Measurements from ENCODE around the gene KRT3.

KRT3 gene

DNA sequence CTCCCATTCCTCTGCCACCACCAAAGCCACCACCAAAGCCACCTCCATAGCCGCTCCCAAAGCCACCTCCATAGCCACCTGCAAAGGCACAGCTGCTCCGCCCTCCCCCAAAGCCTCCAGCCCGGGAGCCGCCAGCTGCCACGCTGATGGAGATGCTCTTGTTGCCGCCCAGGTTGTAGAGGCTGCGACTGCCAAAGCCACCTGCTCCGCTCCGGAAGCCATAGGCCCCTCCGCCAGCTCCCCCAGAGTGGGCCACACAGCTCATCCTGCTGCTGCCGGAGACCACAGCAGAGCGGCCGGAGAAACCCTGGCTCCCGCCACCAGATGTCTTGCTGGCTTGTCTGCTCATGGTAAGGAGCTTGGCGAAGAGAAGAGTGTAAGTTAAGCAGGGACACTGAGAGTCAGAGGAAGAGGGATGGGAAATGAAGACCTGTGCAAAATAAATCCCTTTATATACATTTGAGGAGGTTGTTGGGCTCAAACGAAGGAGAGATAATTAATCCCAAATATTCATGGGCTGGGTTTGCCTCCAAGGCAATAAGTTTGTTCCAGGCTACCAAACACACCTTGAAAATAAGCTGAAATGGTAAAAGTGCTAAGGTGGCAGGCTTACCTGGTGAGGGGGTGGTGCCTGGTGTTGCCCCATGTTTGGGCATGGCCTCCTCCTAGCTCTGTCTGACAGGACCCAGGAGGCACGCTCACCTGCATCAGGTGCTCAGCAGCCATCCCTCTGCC is at the start of gene KRT3:
TSS of gene KRT3 (minus strand) at position 424 of the 735 bp plus-strand sequence. CDS start at position 349, 75 bp downstream.
- no peak for DNase-seq (ENCODE audit: low read depth, low spot score)

DNA sequence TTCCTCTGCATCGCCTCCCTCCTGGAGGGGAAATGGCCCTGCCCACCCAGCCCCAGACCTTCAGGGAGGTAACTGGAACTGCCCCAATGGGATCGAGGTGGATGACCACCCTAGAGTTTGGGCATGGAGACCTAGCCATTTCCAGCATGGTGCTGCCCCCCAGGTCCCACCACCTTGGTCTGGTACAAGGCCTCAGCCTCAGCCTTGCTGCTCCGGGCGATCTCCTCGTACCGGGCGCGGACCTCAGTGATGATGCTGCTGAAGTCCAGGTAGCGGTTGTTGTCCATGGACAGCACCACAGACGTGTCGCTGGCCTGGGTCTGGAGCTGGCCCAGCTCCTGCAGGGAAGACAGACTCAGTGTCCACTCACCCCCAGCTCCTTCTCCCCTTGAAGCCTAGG is 48.5 kb upstream of the KRT3 start:
- no peak for DNase-seq (ENCODE audit: low read depth, low spot score)

DNA sequence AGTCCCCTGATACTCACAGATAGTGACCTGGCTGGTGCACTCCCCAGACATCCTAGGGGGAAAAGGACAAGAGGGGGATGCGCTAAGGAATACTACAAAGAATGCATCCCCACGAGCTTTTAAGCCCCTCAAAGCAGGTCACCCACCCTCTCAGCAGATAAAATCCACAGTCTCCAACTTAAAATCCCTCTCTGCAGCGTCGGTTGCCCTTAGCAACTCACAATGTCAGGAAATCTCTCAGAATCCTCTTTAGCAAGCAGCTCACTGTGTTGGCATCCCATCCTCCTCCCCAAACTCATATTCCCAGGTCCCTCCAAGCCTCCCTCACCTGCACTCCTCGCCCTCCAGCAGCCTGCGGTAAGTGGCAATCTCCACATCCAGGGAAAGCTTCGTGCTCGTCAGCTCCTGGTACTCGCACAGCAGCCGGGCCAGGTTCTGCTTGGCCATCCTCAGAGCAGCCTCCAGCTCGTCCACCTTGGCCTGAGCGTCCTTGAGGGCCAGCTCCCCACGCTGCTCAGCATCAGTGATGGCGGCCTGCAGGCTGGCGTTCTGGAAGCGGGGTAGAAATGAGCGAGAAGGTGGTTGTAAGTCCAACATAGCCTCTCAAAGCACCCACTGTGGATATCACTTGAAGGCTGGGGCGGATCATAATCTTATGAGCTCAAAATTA is 43.7 kb upstream of the KRT3 start:
- no peak for DNase-seq (ENCODE audit: low read depth, low spot score)

DNA sequence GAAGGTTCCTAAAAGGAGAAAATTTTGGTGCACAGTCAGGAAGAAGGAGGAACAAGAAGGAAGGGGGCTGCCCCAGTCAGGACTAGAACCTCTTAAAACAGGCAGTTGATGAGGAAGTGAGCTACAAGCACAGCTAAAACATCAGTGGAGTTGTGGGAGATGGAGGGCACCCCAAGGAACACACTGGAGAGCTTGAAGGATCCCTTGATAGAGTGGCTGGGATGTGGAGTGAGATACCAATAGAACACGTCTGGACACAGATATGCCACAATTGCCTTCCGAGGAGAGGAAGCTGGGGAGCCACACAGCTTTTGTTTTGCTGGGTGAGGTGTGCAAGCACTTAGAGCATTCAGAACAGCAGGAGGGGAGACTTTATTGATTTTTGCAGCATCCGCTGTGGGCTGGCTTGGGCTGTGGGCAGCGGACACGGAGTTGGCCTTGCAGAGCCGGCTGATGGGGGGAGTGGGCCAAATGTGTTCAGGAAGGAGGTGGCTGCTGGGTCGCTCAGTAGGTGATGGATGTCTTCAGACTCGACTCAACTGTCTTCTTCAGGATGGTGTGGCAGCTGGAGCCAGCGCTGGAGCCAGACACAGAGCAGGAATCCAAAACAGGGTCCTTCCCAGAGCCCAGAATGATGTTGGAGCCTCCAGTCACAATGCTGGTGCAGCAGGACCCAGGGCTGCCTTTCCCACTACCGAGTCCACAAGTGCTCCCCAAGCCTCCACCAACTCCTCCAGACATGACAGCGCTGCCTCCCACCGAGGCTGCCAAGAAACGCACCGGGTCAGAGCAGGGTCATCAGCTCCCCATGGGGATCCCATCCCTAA is 42.9 kb upstream of the KRT3 start:
- DNase-seq (ENCODE audit: low read depth, low spot score) = no peak

DNA sequence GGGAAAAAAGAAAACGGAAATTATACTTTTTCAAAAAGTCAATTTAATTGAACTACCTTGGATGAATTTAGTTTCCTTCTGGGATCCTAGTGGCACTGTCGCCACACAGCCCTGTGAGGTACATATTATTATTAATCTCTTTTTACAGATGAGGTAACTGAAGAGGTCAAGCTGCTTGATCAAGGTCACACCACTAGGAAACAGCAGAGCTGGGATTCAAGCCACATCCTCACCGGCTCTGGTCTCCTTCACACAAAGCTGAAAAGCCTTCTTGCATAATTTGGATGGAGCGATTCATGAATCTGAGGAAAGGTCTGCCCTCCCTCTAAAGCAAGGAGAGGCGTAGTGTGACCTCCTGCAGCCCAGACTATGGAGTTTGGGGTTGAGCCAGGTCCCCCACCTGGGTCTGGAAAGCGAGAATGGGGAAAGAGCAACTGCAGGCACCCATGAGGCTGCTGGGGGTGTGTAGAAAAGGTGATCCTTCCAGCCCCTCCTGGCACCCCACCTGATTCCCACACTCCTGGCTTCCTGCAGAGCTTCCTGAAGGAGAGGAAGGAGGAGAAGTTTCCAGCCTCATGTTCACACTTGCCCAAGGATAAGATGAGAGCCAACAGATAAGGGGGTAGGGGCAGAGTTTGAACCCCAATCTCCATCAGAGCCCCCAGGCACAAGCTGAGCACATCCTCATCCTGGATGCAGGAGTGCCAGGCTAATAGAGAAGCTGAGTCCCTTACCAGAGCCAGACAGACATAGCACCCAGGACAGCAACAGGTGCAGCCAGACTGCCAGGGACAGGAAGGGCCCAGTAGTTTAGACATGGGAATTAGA is 42.1 kb upstream of the KRT3 start:
- no peak for DNase-seq (ENCODE audit: low read depth, low spot score)

DNA sequence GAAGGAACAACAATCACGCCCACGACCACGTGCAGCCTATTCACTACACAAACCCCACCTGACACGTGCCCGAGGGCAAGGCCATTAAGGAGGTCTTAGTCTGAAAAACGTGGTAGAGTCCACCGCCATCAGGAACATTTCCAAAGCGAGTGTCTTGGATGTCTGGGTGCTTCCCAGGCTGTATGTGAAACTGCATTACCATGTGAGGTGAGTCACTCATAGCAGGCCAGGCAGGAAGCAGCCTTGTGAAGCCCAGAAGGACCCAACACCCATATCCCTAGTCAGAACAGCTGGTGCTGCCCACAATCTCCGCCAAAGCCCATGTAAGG is 41.5 kb upstream of the KRT3 start:
- peak; percentile 12 for DNase-seq (ENCODE audit: low read depth, low spot score)

DNA sequence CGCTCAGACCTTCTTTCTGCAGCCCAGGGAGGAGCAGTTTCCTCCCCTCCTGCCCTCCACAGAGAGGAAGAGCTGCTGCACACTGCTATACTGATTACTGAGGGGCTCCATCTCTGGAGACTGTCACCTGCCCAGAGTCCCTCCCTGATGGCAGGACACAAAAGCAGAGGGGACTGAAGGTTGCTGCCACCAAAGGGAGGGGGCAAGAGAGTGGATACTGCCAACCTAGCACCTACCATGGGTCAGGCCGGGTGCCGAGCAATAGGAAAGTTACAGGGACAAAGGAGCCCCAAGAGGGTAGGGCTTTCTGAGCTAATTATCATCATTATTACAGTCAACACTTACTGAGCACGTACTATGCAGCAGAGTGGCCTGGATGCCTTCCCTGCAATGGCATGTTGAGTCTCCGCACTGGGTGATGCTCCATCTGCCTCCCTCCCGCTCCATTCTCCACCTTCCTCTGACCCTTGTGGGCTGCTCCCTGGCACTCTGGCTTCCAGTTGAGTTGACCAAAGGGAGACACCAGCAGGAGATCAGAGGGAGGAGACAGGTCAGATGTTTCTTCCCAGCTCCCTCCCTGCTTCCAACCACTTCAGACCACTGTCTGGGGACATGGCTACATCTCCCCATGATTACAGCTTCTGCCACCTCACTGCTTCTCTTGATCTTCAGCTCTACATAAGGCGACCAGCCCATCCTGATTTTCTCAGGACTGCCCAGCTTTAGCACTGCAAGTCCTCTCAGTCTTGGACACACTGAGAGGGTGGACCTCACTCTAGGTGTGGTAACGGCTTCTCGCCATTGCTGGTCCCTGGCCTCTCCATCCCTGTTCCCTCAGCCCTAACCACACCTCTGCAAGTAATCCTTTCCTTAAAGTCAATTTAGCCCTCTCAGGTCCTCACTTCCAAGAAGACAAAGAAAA is 40.8 kb upstream of the KRT3 start:
- no peak for DNase-seq (ENCODE audit: low read depth, low spot score)

DNA sequence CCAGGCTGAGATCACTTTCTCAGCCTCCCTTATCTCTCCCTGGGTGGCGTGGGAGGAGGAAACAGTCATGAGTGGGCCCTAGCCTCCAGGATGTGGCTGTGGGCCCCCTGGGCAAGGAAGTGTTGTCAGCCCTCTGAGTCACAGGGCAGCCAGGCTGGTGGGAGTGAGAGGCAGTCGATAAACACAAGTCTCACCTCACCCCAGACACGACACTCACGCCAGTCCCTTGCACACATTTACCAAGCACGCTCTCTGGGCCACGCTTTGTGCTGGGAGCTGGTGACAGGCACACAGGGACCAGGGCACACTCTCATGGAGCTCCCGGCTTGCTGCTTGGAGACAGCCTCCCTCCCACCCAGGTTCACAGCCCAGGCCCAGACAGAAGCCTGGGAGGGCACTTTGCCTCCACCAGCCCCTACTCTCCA is 40.1 kb upstream of the KRT3 start:
- DNase-seq (ENCODE audit: low read depth, low spot score) = no peak

DNA sequence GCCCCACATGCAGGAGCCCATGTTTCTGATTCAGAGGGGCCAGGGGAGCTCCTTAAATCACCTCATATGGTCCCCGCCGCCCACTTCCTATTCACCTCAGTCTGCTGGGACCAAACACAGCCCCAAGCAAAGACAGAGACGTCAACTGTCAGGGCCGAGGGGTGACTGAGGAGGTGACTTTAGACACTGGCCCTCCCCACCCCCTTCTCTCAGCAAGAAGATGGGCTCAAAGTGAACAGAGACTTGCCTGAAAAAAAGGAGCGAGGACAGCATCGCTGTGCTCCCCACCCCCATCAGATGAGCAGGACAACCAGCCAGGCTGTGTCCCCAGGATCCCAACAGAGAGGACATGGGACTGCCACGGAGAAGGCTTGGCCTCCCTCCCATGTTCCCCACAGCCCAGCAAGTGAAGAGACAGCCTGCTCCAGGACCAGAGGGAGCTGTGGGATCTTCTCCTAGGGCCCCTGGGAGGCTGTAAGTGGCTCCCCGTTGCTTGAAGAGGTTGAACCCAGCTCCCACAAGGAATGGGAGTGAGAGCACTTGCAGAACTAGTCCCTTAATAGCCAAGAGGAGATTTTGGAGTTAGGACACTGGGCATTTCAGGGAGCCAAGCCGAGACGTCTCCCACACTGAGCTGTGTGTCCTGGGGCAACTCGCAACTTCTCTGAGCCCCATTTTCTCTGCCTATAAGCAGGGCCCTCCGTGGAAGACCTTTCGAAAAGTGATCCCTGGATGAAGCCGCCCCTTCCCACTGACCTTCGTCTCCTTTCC is 39.5 kb upstream of the KRT3 start:
- DNase-seq (ENCODE audit: low read depth, low spot score) = no peak

DNA sequence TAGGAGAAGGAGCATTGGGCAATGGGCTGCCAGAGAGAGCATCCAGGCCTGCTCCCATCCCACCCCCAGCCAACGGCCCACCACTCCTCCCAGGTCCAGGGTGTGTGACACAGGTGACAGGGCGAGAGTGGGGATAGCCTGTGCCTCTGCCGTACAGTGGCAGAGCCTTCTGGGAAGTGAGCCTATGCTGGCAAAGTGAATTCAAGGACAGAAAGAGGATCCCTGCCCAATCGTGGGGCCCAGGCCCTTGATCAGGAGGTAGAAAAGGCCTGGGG is 38.7 kb upstream of the KRT3 start:
- DNase-seq (ENCODE audit: low read depth, low spot score) = no peak

DNA sequence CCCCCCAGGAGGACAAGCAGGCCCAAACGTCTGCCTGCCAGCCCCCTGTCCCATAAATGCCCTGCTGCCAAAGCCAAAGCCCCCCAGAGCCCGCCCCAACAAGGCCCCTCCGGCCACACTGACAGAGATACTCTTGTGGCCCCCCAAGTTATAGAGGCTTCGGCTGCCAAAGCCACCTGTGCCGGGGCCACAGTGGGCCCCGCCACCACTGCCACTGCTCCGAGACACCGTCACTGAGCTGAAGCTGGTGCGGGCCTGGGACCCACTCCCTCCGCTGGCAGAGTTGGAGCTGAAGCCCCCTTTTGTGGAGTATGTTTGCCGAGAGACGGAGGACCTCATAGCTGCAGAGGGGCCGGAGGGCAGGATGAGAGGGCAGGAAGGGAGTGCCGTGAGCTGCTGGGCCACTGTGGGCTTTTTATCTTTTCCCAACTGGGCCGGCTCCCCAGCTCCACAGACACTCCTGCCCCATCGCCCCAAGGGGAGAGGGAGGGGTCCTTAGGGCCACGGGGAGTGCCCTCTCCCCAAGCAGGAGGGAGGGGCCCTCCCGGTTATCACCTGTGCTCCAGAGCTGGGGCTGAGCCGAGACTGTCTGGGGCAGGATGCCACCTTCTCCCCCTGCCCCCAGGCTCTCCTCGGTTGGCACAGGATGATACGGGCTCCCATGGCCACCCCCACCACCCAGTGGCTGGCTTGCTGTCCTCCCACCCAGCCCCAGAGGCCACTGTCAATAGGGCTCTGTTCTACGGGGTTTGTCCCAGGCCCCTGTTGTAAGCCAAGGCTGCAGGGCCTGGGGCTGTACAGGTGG is 38.2 kb upstream of the KRT3 start, which contains the start of gene KRT79:
TSS of gene KRT79 (minus strand) at position 390 of the 805 bp plus-strand sequence. CDS start at position 339, 51 bp downstream.
- no peak for DNase-seq (ENCODE audit: low read depth, low spot score)

DNA sequence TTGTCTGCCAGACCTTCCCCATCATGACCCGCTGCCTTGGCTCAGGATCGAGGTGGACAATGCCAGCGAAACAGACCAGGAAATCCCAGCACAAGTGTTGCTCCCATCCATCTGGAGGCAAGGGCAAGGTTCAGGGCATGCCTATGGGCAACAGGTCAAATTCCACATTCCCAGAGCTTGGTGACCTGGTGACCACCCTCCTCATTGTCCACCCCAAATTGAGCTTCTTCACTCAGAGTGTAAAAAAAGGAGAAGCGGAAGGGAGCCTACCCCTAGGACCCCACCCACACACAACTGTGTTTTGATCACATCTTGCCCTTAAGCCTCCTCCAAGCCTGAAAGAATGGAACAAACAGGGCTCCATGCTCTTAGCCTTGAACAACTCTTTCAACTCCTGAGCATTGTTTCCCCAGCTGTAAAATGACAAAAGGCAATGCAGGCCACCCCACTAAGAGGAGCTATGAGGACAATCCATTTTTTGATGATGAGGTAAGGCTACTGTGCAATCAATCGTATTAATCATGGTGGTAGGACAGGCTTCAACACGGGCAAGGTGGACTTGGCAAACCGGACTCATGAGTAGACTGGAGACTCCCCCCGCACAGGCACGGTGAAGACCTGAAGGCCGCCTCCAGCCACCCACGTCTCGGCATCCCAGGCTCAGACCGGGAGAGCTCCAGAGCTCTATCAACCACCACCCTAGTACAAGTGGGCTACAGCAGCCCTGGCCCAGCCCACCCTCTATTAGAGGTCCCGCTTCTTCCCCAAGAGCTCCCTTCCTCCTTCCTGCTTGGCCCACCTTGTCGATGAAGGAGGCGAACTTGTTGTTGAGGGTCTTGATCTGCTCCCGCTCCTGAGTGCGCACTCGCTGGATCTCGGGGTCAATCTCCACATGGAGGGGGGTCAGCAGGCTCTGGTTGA is 37.3 kb upstream of the KRT3 start:
- no peak for DNase-seq (ENCODE audit: low read depth, low spot score)

DNA sequence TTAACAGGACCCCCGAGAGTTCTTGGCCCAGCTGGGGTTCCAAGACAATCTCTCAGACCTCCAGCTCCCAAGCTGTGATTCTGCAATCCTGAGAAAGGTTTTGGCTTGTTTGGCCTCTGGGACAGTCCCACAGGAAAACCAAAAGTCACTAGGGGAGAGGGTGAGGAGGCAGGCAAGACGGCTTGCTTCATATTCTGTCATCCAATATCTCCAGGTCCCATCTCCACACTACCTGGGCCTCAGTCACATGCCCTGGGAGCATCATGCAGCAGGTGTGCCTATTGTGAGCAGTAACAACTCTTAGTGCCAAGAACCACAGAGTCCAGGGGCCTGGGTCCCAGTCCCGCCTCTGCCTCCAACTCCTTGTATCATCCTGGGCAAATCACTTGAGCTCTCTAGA is 36.5 kb upstream of the KRT3 start:
- DNase-seq (ENCODE audit: low read depth, low spot score) = no peak

DNA sequence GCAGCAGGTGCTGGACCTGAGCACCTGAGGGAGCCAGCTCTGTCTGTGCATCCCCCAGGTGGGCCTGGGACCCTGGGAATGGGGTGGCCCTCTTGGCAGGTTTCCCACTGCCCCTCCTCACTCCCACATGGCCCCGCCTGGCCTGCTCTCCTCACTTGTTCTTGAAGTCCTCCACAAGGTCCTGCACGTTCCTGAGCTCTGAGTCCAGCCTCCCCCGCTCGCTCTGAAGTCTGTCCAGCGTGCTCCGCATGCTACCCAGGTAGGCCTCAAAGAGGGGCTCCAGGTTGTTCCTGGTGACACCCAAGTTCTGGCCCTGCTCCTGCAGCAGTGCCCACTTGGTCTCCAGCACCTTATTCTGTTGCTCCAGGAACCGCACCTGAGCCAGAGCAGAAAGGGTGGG is 35.3 kb upstream of the KRT3 start:
- no peak for DNase-seq (ENCODE audit: low read depth, low spot score)

DNA sequence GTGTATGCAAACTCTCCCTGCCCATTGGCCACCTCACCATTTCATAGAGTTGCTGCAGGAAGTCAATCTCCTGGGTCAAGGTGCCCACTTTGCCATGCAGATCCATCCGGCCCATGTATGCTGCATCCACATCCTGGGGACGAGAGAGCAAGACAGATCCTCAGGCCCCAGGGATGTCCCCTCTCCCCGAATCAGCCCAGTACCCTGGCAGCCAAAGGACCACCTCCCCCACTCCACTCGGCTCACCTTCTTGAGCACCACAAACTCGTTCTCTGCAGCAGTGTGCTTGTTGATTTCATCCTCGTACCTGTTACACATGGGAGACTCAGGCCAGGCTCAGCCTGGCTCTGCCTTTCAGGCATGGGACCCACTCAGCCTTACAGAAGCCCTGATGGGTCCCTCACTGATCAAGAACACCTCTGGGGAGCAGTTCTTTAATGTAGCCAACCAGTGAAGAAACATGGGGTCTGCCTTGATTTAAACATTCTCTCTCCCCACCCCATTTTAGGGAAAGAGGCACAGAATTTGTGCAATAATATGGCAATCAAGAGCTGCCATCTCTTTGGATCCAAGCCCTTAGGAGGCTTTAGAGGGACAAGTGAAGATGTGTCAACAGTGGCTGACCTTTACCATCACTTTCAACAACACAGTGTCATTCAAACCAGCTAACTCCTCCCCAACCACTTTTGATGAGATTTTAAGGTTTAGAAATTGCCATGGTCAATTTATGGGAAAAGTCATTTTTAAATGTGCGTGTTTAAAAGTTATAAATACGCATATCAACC is 34.3 kb upstream of the KRT3 start:
- no peak for DNase-seq (ENCODE audit: low read depth, low spot score)

DNA sequence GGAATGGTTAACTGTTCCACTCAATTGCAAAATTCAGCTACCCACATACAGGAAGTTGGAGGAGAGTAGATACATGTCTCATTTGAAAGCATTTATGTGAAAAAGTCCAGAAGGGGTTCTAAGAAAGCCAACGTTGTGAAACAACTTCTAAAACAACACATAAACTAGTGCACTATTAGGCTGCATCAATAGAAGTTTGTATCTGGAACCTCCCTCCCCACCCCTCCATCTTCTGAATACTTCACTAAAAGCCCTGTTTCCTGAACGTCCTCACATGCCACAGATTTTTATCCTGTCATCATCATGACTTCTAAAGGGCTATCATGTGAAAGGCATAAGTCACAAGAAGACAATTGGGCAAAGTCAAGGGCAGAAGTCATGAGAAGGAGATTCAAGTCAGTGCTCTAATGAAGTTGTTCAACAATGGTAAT is 32.7 kb upstream of the KRT3 start:
- DNase-seq (ENCODE audit: low read depth, low spot score) = no peak

DNA sequence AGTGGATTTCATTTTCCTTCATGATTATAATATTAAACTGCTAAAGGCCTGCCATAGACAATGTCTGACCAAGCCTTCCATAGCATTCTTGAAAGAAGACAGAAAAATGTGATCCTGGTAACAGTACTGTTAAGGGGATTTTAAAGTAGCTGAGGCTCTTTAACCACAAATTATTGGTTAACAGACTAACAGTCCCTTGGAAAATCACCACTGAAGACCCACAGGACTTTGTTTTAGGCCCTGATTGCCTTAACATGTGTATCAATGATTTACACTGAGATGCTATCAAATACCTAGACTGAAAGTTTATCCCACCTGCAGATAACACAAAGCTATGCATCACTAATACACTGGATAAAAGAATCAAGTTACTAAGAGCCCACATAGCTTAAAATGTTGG is 32.2 kb upstream of the KRT3 start:
- no peak for DNase-seq (ENCODE audit: low read depth, low spot score)
